HG02973 (cell line): ENCODE data around the gene EZH1.
"Not testable (repeated sequence)": the region's sequence is repeated elsewhere in the genome, so short reads cannot be mapped to it uniquely, and the experiment has no call there.

Source experiments
- ATAC-seq: cut with Tn5 transposase; IDR thresholded peaks from one replicate; pipeline ENCODE4 v1.9.1; 2021; ENCODE audit warnings: moderate library complexity; ENCODE audit not compliant: unreplicated experiment

The EZH1 gene

GRCh38 chr17:42670789-42671657 is 73.8 kb downstream of the EZH1 start:
- no peak for ATAC-seq

- no peak for ATAC-seq
Observed at GRCh38 chr17:42669977-42670788, 74.7 kb downstream of the EZH1 start.

GRCh38 chr17:42669705-42669976 is 75.2 kb downstream of the EZH1 start:
- ATAC-seq: no peak

- no peak for ATAC-seq
Observed at GRCh38 chr17:42667088-42667951, 77.5 kb downstream of the EZH1 start.

GRCh38 chr17:42666126-42666525 is 78.7 kb downstream of the EZH1 start:
- ATAC-seq: not testable (repeated sequence)

- no peak for ATAC-seq
Observed at GRCh38 chr17:42665581-42666001, 79.2 kb downstream of the EZH1 start.

GRCh38 chr17:42660692-42661345 is 84.0 kb downstream of the EZH1 start:
- ATAC-seq: no peak

- not testable (repeated sequence) for ATAC-seq
Observed at GRCh38 chr17:42659932-42660274, 84.9 kb downstream of the EZH1 start.

GRCh38 chr17:42659079-42659931 is 85.5 kb downstream of the EZH1 start, which contains the start of gene TUBG2:
Gene TUBG2, plus strand, starts transcription at chr17:42659284. Its CDS starts 220 bp downstream, at chr17:42659504.
- ATAC-seq: no peak

GRCh38 chr17:42657824-42658588 is 86.8 kb downstream of the EZH1 start:
- ATAC-seq: no peak

- no peak for ATAC-seq
Observed at GRCh38 chr17:42655528-42655927, 89.3 kb downstream of the EZH1 start.

GRCh38 chr17:42653179-42654124 is 91.4 kb downstream of the EZH1 start:
- no peak for ATAC-seq

- no peak for ATAC-seq
Observed at GRCh38 chr17:42651392-42651791, 93.4 kb downstream of the EZH1 start.
